Keratinocyte (primary cell): ENCODE data around the gene COL25A1. TPM values are rescaled to one million over a fixed set of nuclear protein-coding genes. Genes with fewer than 3 reads are reported as not detected.

ENCODE experiments used
- DNase-seq: peaks from one replicate; pipeline ENCODE4 v3.0.0-alpha.2; 2011; ENCODE audit warnings: low read depth, missing footprints, low spot score
- FAIRE-seq: peaks from 2 replicates; lab custom pipeline; 2011; peaks lifted over from hg19 to GRCh38; lab: Jason Lieb, UNC
- H2AFZ ChIP-seq: 2 replicates; pipeline ENCODE4 v1.6.0; 2012; ENCODE audit warnings: low read length, control low read depth, inconsistent platforms; ENCODE audit not compliant: control insufficient read depth
- H3K27ac ChIP-seq: 2 replicates; pipeline ENCODE4 v1.5.1; 2011; ENCODE audit warnings: low read length; ENCODE audit not compliant: control insufficient read depth, insufficient read depth
- H3K27me3 ChIP-seq: 3 replicates; pipeline ENCODE4 v1.6.0; 2011; ENCODE audit warnings: low read length; ENCODE audit not compliant: control insufficient read depth, insufficient read depth; ENCODE audit errors: extremely low read depth
- H3K36me3 ChIP-seq, 2 experiments: 2 replicates in 1 of 2; 3 replicates in 1 of 2; pipeline ENCODE4 v1.5.1; 2011; ENCODE audit warnings: low read length in 2 of 2, mild to moderate bottlenecking in 1 of 2; ENCODE audit not compliant: control insufficient read depth in 2 of 2, insufficient read depth in 2 of 2; ENCODE audit errors: extremely low read depth in 1 of 2
- H3K4me1 ChIP-seq: 3 replicates; pipeline ENCODE4 v1.5.1; 2011; ENCODE audit warnings: low read length; ENCODE audit not compliant: control insufficient read depth, insufficient read depth; ENCODE audit errors: extremely low read depth
- H3K4me2 ChIP-seq: 3 replicates; pipeline ENCODE4 v1.6.0; 2011; ENCODE audit warnings: low read depth, low read length; ENCODE audit not compliant: control insufficient read depth, insufficient read depth; ENCODE audit errors: extremely low read depth
- H3K4me3 ChIP-seq, 3 experiments: fragments of 200-600 bp in 1 of 3; sonication (generic) in 1 of 3; 2 replicates in 2 of 3; 3 replicates in 1 of 3; pipeline ENCODE4 v1.5.1; 2011 to 2016; ENCODE audit warnings: low read length in 3 of 3, mild to moderate bottlenecking in 3 of 3, control low read depth in 2 of 3, inconsistent platforms in 1 of 3, low read depth in 1 of 3, mixed read lengths in 1 of 3, mixed run types in 1 of 3, moderate library complexity in 1 of 3; ENCODE audit not compliant: control insufficient read depth in 2 of 3, insufficient read depth in 2 of 3; ENCODE audit errors: extremely low read depth in 1 of 3
- H3K79me2 ChIP-seq: 2 replicates; pipeline ENCODE4 v1.6.0; 2012; ENCODE audit warnings: low read length; ENCODE audit not compliant: control insufficient read depth, insufficient read depth
- H3K9ac ChIP-seq: 3 replicates; pipeline ENCODE4 v1.6.0; 2011; ENCODE audit warnings: low read length; ENCODE audit not compliant: control insufficient read depth, insufficient read depth; ENCODE audit errors: extremely low read depth
- H3K9me1 ChIP-seq: 3 replicates; pipeline ENCODE4 v1.6.0; 2011; ENCODE audit warnings: low read length; ENCODE audit not compliant: control insufficient read depth, insufficient read depth; ENCODE audit errors: extremely low read depth
- H3K9me3 ChIP-seq: 2 replicates; pipeline ENCODE4 v1.5.1; 2012; ENCODE audit warnings: low read depth, low read length; ENCODE audit not compliant: control insufficient read depth
- H4K20me1 ChIP-seq: 3 replicates; pipeline ENCODE4 v1.6.0; 2011; ENCODE audit warnings: low read length; ENCODE audit not compliant: control insufficient read depth, insufficient read depth; ENCODE audit errors: extremely low read depth
- EZH2 ChIP-seq: IDR thresholded peaks from one replicate; pipeline ENCODE4 v1.6.1; 2012; ENCODE audit warnings: inconsistent platforms, mild to moderate bottlenecking, low read length, moderate library complexity
- dilution Hi-C: fragments of 300-500 bp; cut with MboI; formaldehyde crosslinking; loops from one replicate; pipeline ENCODE4 v1.7.0; 2020; ENCODE audit warnings: low sequenced_read_pairs; ENCODE audit not compliant: extremely low pct_ligation_motif_present
- polyA plus RNA-seq, 5 experiments: library from polyadenylated mRNA; depleted of rRNA in 3 of 5; stranded (reverse) in 3 of 5; stranded (forward) in 1 of 5; unstranded in 1 of 5; fragments of >200 nt; gene quantifications; 1 replicate in 1 of 5; 2 replicates in 3 of 5; 3 replicates in 1 of 5; pipeline versions ENCODE4 v1.2.1 to v1.2.3, GENCODE V29; 2011 to 2012; ENCODE audit warnings: missing spikeins in 2 of 5, low read depth in 1 of 5, low replicate concordance in 1 of 5
- TF ChIP-seq, protein P1 (sequence below), 3 experiments: IDR thresholded peaks in 1 of 3; conservative IDR thresholded peaks in 1 of 3; optimal IDR thresholded peaks in 1 of 3; 2 replicates in 2 of 3; 3 replicates in 1 of 3; pipeline versions ENCODE3 to v1.5.1; 2011; ENCODE audit warnings: low read length in 3 of 3, mild to moderate bottlenecking in 3 of 3, moderate library complexity in 2 of 3, control low read depth in 1 of 3, inconsistent platforms in 1 of 3; ENCODE audit not compliant: insufficient read depth in 2 of 3; ENCODE audit errors: extremely low read depth in 1 of 3

The COL25A1 gene
- polyA plus RNA-seq, 1 donor (not counting 4 experiments of a cell fraction or from before 2014, with no cell fraction given): not detected

DNA sequence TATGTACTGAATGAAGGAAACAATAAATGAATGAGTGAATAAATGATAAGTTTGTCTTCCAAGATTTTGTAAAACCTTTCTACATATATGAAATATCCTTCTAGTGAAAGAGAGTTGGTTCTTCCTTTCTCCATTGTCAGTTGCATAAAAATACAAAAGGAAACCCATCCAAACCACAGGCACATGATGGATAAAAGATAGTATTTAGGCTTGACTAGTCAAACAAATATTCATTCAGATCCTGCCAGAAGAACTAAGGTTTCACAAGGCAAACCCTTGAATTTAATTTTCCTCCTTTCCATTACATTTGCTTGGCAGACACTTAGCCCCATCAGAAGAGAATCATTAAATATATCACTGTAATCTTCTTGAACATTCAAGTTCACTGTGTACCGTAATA is 208.4 kb downstream of the COL25A1 start:
- H3K4me3 ChIP-seq: no peak overlapping the region
- TF ChIP-seq, protein P1, sequence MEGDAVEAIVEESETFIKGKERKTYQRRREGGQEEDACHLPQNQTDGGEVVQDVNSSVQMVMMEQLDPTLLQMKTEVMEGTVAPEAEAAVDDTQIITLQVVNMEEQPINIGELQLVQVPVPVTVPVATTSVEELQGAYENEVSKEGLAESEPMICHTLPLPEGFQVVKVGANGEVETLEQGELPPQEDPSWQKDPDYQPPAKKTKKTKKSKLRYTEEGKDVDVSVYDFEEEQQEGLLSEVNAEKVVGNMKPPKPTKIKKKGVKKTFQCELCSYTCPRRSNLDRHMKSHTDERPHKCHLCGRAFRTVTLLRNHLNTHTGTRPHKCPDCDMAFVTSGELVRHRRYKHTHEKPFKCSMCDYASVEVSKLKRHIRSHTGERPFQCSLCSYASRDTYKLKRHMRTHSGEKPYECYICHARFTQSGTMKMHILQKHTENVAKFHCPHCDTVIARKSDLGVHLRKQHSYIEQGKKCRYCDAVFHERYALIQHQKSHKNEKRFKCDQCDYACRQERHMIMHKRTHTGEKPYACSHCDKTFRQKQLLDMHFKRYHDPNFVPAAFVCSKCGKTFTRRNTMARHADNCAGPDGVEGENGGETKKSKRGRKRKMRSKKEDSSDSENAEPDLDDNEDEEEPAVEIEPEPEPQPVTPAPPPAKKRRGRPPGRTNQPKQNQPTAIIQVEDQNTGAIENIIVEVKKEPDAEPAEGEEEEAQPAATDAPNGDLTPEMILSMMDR (optimal IDR thresholded peaks at IDR 0.05 in 1 of 3, IDR thresholded peaks at IDR 0.05 in 1 of 3, conservative IDR thresholded peaks at IDR 0.05 in 1 of 3; ENCODE audit: extremely low read depth in 1 of 3, insufficient read depth in 2 of 3, low read length in 3 of 3): no peak
- TF ChIP-seq EZH2: no peak
- dilution Hi-C loops: no loop called here
- H3K79me2 ChIP-seq: no peaks in the 10 kb centered on the region
- no peaks in the 10 kb centered on the region for H3K9me1 ChIP-seq
- no peak overlapping the region for H3K27ac ChIP-seq
- DNase-seq (no peak), FAIRE-seq (no peak)
- no peak overlapping the region for H2AFZ ChIP-seq
- no peaks in the 10 kb centered on the region for H3K9me3 ChIP-seq
- H3K9ac ChIP-seq: no peak overlapping the region
- no peaks in the 10 kb centered on the region for H4K20me1 ChIP-seq
- H3K4me2 ChIP-seq: no peak overlapping the region
- no peaks in the 10 kb centered on the region for H3K36me3 ChIP-seq
- peaks cover 3% of the 10 kb centered on the region for H3K27me3 ChIP-seq
- no peaks in the 10 kb centered on the region for H3K4me1 ChIP-seq

DNA sequence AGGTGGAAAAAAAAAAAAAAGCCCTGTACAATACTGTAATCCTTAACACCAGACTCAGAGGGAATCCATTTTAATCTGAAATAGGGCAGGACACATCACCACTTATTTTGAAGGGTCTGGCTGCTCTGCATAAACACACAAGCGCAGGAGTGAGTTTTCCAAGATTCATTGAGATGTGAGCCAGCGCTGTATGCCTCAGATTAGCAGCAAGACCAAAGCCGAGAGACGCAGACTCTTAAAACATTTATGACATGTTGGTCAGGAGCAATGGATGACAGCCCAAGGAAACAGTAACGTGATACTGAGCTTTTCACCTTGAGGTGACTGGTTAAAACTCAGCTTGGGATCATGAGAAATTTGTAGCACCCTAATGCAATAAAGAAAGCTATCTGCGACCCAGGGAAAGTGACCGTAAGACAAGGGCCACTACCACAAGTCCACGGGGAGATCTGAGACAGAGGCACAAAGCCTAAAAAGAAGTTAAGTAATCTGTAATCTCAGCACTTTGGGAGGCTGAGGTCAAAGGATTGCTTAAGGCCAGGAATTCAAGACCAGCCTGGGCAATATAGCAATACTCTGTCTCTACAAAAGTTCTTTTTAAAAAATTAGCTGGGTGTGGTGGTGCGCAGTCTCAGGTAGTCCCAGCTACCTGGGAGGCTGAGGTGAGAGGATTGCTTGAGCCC is 210.6 kb downstream of the COL25A1 start:
- Histone ChIP-seq H3K4me2 (no peak overlapping the region), H3K4me3 (no peak overlapping the region), H3K27me3 (peaks cover 3% of the 10 kb centered on the region), H3K9ac (no peak overlapping the region), H3K9me3 (no peaks in the 10 kb centered on the region), H3K79me2 (no peaks in the 10 kb centered on the region), H3K9me1 (no peaks in the 10 kb centered on the region), H3K4me1 (no peaks in the 10 kb centered on the region), H3K27ac (no peak overlapping the region), H3K36me3 (no peaks in the 10 kb centered on the region), H4K20me1 (no peaks in the 10 kb centered on the region), H2AFZ (no peak overlapping the region)
- no peak for TF ChIP-seq EZH2
- TF ChIP-seq, protein P1 (optimal IDR thresholded peaks at IDR 0.05 in 1 of 3, IDR thresholded peaks at IDR 0.05 in 1 of 3, conservative IDR thresholded peaks at IDR 0.05 in 1 of 3; ENCODE audit: extremely low read depth in 1 of 3, insufficient read depth in 2 of 3, low read length in 3 of 3): no peak
- dilution Hi-C loops: no loop called here
- FAIRE-seq (no peak), DNase-seq (no peak)
